ENCODE measurements around the gene TREM1.
"Not testable (repeated sequence)": the region's sequence is repeated elsewhere in the genome, so short reads cannot be mapped to it uniquely, and the experiment has no call there.

The TREM1 gene

DNA sequence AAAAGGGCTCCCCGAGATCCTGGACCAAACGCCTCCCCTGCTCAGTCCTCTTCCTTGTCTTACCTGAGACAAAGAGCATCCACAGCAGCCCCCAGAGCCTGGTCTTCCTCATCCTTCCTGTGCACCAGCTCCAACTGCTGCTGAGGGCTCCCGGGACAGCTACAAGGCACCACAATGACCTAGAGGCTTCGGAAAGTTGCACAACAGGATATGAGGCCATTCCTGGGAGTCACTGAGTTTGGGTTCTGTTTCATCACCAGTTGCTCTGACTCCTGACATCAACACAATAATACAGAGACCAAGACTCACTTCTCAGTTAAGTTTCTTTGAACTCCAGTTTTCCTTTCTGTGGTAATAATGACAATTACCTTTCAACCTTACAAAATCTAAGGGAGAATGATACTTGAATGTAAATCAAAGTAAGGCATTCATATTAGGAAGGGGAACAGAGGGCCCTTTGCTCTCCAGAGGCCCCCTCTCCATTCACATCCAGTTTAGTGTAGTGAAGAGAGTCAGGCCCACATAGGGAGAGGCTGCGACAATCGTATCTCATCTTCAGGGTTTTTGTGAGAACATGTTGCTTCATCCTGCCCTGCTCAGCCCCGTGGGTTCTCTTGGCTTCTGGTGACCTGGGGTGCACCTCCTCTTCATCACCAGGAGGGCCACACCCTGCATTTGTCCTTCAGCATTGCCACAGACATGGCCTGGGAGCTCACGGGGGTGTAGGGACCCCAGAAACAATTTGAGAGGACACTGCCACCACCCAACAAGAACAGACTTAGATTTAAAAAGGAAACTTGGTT, at the start of gene TREM1:
TSS of gene TREM1 (minus strand) at position 139 of the 803 bp plus-strand sequence. CDS start at position 112, 27 bp downstream.
- peak; percentile 14 for DNase-seq

DNA sequence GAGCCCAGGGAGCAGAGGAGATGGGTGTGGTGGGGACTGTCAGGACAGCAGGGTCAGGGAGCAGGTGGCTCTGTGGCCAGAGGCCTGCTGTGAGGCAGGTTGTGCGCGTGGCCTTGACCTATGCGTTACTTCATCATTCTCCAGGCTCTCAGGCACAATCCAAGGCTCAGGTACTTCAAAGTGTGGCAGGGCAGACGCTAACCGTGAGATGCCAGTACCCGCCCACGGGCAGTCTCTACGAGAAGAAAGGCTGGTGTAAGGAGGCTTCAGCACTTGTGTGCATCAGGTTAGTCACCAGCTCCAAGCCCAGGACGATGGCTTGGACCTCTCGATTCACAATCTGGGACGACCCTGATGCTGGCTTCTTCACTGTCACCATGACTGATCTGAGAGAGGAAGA, 49.5 kb upstream of the TREM1 start:
- DNase-seq, result peak; percentile 88

DNA sequence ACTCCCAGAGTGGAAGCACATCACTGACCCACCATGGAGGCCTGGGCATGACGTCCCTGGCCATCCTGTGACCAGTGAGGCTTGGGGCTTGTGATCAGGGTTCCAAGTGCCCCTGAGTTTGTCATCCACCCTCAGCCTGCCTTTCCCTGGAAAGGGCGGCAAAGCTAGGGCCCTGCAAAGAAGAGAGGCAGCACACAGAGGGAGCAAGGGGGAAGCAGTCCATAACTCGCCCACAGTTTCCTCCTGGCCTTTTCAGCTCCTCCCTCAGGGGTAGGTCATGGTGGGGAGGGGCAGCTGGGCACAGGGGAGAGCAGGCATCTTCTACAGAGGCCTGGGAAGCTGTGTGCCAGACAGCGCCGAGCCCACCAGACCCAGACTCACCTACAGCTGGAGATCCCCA, 48.8 kb upstream of the TREM1 start, which contains the start of gene NCR2:
TSS of gene NCR2 (plus strand) at position 313 of the 400 bp plus-strand sequence. CDS start 269 bp downstream, outside the sequence.
- no peak for DNase-seq

DNA sequence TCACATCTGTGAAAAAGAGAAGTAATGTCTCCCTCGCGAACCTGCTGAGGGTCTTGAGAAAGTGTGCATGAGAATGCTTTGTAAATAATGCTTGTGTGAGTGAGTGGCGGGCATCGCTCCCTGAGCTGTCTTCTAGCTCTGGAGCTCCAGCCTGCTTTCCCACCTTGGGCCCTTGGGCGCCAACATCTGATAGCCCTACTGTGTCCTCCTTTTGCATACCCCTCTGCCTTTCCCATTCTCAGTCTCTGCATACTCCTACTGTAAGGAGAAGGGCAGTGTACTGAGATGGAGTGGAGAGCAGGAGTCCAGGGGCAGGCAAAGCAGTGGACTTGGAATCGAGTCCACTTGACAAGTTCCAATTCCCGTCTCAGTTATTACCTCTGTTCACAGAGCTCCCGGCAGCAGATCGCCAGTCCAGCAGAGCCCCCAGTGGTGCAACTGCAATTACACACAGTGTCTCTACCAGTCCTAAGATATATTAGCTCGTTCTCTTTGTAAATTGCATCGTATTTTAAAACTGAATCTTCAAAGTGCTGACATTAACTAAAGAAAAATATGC, 48.1 kb upstream of the TREM1 start:
- DNase-seq, result no peak

DNA sequence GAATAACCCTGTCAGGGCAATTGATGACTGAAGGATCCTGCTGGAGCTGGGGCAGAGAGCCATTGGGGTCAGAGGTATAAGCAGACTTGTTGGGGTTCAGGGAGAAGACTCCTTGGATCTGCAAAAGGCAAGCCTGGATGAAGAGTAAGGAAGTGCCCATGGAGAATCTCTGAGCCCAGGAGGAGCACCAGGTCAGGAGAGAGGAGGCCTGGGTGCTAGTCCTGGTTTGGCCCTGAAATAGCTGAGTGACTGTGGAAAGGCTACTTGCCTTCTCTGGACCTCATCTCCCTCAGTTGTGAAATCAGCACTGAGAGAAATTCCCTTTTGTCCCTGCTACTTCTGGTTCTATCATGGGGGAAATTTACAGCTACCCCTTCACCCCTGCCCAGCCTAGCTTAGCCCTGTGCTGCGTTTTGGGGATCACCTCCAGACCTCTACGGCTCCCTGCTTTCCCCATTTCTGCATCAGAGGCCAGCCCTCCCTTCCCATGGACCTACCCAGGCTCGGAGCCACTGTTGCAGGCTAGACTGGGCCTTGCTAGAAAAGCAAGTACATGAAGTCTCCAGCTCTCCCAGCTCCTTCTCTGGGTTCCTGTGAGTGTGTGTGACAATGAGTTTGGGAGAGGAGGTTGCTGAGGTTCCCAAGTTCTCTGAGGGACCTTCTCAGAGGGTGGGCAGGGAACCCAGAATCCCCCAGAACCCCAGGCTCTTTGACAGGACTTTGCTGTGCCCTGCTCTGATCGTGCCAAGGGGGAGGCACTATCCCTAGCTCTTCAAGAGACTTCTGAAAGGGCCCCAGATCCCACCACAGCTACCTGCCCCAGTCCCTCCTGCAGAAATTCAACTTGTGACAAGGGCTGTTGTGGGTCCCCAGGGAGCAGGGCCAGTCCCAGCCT, 46.6 kb upstream of the TREM1 start:
- DNase-seq, result no peak

DNA sequence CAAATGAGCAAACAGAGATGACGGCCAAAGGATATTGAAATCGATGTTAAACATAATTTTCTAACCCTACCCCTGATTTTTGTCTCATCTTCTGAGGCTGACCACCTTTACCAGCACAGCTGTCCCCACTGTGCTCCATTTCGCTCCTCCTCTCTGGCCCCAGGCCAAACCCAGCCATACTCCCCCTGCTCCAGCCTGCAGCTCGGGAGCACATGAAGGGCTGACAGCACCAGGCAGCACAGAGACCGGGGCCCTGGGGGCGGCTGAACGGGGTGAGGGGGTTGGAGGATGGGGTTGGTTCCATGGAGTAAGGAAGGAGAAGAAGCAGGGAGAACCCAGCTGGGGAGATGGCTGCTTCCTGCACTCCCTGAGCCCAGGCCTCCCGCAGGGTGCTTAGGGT, 45.8 kb upstream of the TREM1 start:
- no peak for DNase-seq

DNA sequence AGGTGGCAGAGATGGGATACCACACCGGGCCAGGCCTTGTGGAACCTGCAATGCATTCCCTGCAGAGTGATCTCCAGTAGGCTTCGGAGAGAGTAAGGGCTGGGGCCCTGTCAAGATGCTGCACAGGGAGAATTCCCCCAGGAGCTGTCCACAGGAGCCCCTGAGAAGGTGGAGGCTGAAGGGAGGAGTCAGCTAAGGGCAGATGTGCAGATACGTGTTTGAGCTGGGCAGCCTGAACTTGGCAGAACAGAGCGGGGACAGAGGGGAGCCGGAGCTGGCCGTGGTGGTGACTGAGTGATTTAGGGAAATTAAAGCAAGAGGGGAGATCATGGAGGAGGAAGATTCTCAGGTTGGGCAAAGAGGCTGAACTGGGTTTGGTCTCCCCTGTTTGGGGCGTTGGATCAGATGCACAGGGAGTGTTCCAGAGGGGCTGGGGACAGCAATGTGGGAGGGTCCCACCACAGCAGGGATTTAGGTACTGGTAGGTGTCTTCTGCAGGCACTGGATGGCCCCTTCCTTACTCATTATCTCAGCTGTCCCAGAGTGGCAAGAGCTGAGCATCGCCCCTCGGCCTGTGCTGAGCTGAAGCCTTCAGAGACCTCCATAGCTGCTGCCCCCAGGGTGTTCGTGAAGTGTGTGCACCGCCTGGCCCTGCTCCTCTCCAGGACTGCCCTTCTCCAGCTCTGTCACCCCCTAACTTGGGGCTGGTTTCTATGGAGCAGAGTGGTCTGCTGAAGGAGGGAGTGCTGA, 45.1 kb upstream of the TREM1 start:
- no peak for DNase-seq

DNA sequence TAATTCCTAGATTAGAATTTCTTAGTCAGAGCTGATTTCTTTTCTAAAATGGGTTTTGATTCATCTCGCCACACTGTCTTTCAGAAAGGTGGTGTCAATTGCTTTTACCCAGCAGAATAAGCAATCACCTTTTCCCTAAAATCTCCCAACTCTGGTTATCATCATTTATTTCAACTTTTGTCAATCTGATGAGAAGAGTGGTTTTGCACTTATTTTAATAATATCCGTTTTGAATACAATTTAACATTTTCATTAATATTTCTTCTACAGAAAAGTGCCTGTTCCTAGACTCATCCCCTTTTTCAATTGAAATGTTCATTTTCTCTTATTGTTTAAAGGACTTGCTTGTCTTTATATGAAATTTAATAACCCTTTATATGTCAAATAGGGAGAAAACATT, 40.7 kb upstream of the TREM1 start:
- no peak for DNase-seq

DNA sequence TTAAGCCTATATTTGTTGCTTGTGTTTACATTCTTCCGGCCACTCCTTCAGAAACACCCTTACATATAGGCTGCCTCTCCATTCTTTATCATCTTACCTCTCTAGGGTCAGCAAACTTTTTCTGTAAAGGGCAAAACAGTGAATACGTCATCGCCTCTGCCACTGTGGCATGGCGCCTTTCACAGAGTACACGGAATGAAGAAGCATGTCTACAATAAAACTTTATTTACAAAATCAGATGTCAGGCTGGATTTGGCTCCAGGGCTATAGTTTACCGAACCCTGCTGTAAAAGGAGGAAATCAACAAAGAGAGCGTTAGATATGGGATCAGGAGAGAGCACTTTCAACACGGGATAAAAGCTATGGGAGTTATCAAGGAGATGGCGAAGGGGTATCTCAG, 39.6 kb upstream of the TREM1 start:
- DNase-seq, result no peak

DNA sequence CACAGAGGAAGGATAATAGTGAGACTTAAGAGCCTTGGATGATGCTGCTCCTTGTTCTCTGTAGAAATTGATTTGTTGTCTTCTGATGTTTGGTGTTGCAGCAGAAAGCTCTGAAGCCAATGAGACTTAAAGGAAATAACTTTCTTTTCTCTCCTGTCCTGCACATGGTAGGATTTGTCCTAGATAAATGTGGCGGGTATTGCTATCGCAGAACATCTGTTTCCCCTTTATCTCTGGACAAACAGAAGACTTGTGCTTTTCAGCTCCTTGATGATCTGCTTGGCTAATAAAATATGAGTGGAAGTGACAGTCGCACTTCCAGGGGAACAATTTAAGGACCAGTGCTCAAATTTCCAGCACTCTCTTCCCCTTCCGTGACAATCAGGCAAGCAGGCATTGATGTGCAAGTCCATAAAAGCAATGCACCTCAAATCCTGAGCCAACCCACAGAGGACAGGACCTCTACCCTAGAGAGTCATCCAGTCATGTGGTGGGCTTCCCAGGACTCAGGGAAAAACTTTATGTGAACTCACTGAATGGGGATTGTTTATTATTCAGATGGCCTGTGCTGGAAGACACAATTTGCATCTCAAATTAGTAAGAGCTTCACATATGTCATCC, 39.1 kb upstream of the TREM1 start:
- DNase-seq, result no peak

DNA sequence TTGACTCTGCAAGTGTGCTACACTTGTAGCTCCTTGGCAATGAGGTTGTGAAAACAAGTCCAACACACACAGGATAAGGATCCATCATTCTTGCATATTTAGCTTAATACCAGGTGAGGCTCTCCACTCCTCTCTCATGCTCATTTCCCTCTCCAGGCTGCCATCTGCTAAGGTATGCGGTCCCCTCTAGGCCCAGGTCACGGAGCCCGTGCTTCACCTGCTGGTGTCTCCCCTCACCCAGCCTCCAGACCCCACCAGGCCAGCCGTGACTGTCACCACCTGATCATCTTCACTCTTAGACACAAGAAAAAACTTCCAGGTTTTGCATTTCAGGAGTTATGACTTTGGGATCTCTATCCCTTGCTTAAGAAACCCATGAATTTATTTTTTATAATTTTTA, 34.7 kb upstream of the TREM1 start:
- no peak for DNase-seq

DNA sequence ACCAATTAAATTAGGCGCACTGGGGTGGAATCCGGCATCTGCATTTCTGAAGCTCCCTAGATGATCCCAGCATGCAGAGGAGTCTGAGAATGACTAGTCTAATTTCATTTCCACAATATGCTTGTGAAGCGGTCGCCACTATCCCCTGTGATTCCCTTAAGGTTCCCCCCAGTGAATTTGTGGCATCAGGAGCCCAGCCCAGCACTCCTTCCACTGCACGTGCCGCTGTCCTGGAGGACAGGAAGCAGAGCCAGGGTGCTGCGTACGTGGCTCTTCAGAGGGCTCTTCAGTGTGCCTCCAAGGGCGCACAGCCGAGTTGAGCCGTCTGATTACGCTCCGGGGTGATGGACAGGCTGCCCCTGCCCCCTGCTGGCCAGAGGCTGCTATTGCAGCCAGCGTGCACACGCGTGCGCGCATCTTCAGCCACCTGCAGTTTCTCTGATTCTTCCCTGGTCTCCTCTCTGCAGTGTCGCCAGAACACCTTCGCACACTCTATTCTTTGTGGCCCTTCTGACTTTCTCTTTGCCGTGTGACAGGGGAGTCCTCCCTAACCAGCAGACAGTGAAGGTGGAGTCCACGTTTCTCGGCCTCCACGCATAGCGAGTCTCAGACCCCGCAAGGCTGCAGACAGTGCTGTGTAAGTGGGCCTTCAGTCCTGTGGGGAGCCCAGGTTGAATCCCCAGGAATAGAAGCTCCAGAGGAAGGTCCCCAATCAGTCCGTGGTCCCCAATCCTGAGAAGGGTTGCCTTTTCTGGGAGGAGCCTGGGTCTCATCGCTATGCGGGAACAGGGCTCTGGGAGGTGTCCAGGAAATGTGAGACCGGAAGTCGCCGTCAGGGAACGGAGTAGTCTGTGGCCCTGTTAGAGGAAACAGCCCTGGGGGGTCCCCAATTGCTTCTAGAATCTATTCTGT, 32.4 kb upstream of the TREM1 start:
- peak; percentile 97 for DNase-seq

DNA sequence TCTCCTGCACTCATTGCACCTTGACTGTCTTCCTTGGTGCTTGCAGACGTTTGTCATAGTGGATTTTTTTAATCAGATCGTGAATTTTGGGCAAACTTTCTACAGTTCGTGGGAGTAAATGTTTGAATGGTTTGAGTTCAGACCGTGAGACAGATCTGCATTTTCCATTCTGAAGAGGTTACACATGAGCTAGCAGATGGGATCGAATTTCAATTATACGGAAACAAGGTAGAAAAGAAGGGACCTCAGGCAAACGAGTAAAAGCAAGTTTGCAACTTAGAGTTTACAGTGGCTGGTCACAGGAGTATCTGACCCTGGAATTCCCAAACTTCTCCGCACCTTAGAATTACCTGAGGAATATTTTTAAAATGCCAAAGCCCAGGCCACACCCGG, 31.8 kb upstream of the TREM1 start:
- peak; percentile 47 for DNase-seq

DNA sequence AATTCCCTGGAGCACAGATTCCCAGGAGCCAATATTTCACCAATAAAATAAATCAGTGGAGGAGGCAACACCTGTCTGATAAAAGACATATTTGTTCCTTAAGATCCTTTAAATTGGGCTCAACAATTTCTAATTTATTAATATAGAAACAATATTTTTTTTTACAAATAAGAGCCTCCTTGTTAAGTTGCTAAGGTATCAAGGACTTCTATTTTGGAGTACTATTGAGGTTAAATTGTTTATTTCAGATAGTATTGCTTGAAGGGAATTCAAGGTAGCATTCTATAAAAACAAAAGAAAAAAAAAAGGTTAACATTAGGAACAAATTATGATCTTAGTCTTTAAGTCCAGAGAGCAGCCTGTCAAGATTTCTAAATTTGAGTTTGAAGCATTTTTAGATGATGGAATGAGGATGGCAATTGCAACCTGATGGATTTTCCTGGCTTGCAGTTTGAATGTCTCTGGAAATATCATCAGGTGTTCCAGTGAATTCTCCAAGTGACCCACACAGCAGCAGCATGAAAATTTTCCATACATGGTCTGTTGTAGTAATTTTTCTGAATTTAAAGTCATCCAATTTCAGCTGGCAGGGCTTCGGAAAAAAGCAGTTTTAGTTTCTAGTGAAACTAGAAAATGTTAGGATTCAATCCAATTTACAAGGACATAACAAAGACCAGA, 29.6 kb upstream of the TREM1 start:
- DNase-seq, result no peak

DNA sequence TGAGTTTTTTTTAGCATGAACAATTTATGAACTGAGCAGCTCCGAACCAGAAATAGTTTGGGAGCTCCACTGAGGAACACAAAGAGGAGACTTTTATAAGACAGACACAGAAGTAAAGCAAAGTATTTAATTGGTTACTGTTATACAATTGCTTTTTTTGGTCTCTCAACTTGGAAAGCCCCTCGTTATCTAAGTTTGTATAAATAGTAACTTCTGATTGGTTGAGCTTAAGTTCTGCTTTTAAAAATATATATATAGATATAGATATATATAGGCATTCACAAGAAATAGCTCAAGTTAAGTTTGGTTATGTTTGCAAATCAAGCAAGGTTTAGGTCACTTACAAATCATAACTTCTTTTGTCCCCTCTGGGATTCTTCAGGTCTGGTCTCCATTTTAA, 28.7 kb upstream of the TREM1 start:
- DNase-seq, result no peak

DNA sequence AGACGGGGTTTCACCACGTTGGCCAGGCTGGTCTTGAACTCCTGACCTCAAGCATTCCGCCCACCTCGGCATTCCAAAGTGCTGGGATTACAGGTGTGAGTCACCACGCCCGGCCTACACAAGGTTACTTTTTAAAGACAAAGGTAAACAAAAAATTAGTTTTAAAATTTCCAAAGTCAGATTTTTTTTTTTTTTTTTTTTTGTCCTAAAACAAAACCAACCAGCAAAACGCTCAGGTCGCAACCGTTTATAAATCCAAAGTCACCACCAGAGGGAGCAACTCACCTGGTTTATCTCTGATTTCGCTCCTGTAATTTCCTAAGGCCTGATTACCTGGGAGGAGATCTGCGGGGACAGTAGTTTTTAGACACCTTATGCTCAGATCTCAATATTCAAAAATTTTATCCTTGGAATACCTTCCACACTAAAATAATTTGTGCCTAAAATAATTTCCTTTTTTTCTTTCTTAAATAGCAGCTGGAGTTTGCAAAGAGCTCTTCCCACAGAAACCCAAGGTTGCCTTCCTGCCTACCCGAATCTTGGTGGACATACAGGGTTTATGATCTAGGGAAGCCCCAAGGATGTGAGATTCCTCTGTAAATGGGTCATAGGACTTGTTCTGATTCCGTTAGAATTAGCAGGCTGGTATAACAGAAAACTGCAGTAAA, 19.8 kb upstream of the TREM1 start:
- DNase-seq, result peak; percentile 84

DNA sequence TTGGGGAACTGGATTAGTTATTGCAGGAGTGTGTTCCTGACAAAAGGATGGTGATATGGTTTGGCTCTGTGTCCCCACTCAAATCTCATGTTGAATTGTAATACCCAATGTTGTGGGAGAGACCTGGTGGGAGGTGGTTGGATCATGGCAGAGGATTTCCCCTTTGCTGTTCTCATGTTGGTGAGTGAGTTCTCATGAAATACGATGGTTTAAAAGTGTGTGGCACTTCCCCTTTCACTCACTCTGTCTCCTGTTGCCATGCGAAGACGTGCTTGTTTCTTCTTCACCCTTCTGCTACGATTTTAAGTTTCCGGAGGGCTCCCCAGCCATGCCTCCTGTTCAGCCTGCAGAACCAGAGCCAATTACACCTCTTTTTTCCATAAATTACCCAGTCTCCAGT, 16.2 kb upstream of the TREM1 start:
- DNase-seq, result no peak

DNA sequence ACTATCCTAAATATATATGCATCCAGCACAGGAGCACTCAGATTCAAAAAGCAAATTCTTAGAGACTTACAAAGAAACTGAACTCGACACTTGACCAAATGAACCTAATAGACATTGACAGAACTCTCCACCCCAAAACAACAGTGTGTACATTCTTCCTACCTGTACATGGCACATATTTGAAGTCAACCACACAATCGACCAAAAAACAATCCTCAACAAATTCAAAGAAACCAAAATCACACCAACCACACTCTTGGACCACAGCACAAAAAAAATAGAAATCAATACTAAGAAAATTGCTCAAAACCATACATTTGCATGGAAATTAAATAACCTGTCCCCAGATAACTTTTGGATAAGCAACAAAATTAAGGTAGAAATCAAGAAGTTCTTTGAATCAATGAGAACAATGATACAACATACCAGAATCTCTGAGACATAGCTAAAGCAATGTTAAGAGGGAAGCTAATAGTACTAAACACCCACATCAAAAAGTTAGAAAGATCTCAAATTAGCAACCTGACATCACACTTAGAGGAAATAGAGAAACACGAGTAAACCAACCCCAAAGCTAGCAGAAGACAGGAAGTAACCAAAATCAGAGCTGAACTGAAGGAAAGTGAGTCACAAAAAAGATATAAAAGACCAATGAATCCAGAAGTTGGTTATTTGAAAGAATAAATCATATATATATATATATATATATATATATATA, 12.5 kb upstream of the TREM1 start:
- no peak for DNase-seq

DNA sequence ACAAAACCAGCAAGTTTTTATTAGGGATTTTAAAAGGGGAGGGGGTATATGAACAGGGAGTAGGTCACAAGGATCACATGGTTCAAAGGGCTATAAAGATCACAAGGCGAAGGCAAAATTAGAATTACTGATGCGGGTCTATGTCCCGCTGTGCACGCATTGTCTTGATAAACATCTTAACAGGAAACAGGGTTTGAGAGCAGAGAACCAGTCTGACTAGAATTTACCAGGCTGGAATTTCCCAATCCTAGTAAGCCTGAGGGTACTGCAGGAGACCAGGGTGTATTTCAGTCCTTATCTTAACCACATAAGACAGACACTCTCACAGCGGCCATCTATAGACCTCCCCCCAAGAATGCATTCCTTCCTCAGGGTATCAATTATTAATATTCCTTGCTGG, 10.8 kb upstream of the TREM1 start:
- DNase-seq, result not testable (repeated sequence)

All from NCI-H146 (cell line).